ENCODE measurements around the gene ARMC9. TPM values are rescaled to one million over a fixed set of nuclear protein-coding genes. Genes with fewer than 3 reads are reported as not detected.

ARMC9 gene
- total RNA-seq, 4 donors from 2014 or later: 16.8 to 47.6 (median 39.3) TPM

DNA sequence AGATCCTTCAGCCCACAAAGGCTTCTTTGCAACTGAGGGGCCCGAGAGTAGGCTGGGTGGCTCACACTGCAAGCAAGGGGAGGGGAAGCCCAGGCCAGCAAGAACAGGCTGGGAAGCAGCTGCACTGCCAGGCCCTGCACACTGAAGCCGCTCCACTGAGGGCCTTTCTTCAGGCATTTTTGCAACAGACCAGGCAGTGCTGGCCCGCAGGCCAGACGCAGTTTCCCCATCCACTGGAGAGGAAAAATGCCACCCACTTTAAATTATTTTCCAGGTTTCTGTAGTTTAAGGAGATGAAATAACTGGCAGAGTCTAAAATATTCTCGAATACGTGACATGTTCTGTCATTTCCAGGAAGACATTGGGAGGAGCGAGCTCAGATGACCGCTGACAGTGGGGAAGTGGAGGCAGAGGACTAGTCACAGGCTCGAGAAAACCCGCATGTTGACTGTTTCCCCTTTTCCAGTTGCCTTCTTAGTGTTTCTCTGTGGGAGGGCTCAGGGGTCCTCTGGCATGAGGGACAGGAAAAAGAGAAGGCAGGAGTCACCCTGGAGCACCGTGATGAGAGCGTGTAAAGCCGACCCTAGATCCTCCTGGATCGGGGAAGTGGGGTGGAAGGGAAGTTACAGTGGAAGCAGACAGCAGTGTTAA lies 143.8 kb downstream of the ARMC9 start:
- TF ChIP-seq, protein P1, sequence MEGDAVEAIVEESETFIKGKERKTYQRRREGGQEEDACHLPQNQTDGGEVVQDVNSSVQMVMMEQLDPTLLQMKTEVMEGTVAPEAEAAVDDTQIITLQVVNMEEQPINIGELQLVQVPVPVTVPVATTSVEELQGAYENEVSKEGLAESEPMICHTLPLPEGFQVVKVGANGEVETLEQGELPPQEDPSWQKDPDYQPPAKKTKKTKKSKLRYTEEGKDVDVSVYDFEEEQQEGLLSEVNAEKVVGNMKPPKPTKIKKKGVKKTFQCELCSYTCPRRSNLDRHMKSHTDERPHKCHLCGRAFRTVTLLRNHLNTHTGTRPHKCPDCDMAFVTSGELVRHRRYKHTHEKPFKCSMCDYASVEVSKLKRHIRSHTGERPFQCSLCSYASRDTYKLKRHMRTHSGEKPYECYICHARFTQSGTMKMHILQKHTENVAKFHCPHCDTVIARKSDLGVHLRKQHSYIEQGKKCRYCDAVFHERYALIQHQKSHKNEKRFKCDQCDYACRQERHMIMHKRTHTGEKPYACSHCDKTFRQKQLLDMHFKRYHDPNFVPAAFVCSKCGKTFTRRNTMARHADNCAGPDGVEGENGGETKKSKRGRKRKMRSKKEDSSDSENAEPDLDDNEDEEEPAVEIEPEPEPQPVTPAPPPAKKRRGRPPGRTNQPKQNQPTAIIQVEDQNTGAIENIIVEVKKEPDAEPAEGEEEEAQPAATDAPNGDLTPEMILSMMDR (IDR thresholded peaks at IDR 0.05): no peak
- no peak for TF ChIP-seq POLR2A (IDR thresholded peaks at IDR 0.05)
- Histone ChIP-seq H3K4me1 (no peaks in the 10 kb centered on the region), H3K36me3 (no peaks in the 10 kb centered on the region), H3K27me3 (no peaks in the 10 kb centered on the region), H3K27ac (no peak overlapping the region), H3K9me3 (no peaks in the 10 kb centered on the region), H3K4me3 (no peak overlapping the region)
- DNase-seq: no peak
- intact Hi-C loops (cut with DNase I; ENCODE audit: low total_unique reads): no loop called here

DNA sequence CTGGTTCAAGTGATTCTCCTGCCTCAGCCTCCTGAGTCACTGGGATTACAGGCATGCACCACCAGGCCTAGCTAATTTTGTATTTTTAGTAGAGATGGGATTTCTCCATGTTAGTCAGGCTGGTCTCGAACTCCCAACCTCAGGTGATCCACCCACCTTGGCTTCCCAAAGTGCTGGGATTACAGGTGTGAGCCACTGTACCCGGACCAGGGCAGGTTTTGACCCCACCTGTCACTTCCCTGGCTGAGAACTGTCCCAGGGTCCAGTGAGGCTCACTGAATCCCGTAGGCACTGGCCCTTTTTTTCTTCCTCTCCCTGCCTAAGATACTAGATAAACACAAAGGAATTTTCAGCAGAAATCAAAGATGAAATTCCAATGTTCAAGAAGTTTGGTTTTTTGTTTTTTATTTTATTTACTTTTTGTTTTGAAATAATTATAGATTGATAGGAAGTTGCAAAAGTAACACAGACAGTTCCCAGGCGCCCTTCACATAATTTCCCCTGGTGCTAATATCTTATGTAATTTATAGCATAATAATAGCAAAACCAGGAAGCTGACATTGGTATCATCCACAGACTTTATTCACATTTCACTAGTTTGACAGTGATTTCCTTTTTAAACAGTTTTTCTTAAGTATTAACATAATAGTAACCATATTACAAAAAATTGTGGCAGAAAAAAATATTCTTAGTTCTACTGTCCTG lies 144.7 kb downstream of the ARMC9 start:
- TF ChIP-seq, protein P1 (IDR thresholded peaks at IDR 0.05): no peak
- no peak for TF ChIP-seq POLR2A (IDR thresholded peaks at IDR 0.05)
- Histone ChIP-seq H3K27me3 (no peaks in the 10 kb centered on the region), H3K4me3 (no peak overlapping the region), H3K4me1 (no peaks in the 10 kb centered on the region), H3K27ac (no peak overlapping the region), H3K36me3 (no peaks in the 10 kb centered on the region), H3K9me3 (no peaks in the 10 kb centered on the region)
- no peak for DNase-seq
- intact Hi-C loops (cut with DNase I; ENCODE audit: low total_unique reads): no loop called here

DNA sequence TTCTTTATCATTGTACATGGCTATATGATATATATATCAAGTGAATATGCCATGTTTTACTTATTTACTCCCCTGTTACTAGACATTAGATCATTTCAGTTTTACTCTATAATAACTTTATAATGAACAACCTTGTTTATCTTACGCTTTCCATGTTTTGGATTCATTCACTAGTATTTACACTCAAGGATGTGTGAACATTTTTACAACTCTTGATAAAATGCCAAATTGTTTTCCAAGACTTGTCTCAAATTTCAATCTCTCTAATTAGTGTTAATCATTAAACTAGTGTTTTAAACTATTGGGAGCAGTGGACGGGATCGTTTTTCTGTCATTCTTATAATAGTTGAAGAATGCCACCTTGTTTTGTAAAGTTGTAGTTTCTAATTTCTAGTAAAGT lies 145.6 kb downstream of the ARMC9 start:
- no peaks in the 10 kb centered on the region for H3K36me3 ChIP-seq
- no peak for DNase-seq
- no peak for TF ChIP-seq POLR2A (IDR thresholded peaks at IDR 0.05)
- TF ChIP-seq, protein P1 (IDR thresholded peaks at IDR 0.05): no peak
- H3K4me3 ChIP-seq: no peak overlapping the region
- no peaks in the 10 kb centered on the region for H3K9me3 ChIP-seq
- no peaks in the 10 kb centered on the region for H3K27me3 ChIP-seq
- intact Hi-C loops (cut with DNase I; ENCODE audit: low total_unique reads): no loop called here
- no peaks in the 10 kb centered on the region for H3K4me1 ChIP-seq
- no peak overlapping the region for H3K27ac ChIP-seq

DNA sequence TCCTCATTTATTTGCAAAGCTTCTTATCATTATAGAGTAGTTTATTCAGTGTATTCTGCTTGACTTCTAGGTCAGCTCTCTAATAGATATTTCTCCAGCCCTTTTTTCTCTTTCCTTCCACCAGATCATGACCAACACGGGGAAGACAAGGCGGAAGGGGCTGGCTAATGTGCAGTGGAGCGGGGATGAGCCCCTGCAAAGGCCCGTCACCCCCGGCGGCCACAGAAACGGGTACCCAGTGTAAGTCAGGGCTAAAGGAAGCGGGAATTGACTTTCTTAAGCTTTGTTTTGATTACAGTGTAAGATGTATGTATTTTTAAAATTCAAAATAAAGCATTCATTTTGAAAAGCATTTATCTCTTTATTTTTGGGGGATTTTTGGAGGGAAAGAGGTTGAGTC lies 146.4 kb downstream of the ARMC9 start:
- TF ChIP-seq, protein P1 (IDR thresholded peaks at IDR 0.05): no peak
- TF ChIP-seq POLR2A (IDR thresholded peaks at IDR 0.05): no peak
- H3K4me1 ChIP-seq: no peaks in the 10 kb centered on the region
- H3K27ac ChIP-seq: no peak overlapping the region
- intact Hi-C loops (cut with DNase I; ENCODE audit: low total_unique reads): no loop called here
- no peak for DNase-seq
- H3K36me3 ChIP-seq: no peaks in the 10 kb centered on the region
- H3K27me3 ChIP-seq: no peaks in the 10 kb centered on the region
- no peaks in the 10 kb centered on the region for H3K9me3 ChIP-seq
- no peak overlapping the region for H3K4me3 ChIP-seq

DNA sequence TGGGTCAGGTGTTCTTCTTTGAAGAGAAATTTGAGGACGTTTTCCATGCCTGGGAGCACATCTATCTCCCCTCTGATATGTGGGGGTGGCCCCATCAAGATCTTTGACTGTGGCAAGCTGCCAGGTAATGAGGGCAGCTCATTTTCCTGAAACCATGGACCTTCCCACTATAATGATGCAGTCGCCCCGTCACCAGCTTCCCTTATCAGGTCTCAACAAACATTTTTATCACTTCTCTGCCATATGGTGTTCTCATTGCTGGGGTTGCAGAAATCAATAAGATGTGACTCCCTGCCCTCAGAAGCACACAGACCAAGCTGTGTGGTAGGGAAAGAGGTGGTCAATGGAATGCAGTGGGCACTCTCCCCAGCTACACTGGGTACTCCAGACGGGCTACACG lies 148.7 kb downstream of the ARMC9 start:
- no peak overlapping the region for H3K4me3 ChIP-seq
- no peaks in the 10 kb centered on the region for H3K9me3 ChIP-seq
- H3K36me3 ChIP-seq: no peaks in the 10 kb centered on the region
- no peaks in the 10 kb centered on the region for H3K4me1 ChIP-seq
- TF ChIP-seq POLR2A (IDR thresholded peaks at IDR 0.05): no peak
- TF ChIP-seq, protein P1 (IDR thresholded peaks at IDR 0.05): no peak
- intact Hi-C loops (cut with DNase I; ENCODE audit: low total_unique reads): no loop called here
- H3K27ac ChIP-seq: no peak overlapping the region
- H3K27me3 ChIP-seq: no peaks in the 10 kb centered on the region
- no peak for DNase-seq

Data from uterus (tissue), 4 donors.